Amygdala (tissue), 56 donors: Measurements from ENCODE around the gene HOXB4.
A peak's percentile ranks its signal among the peaks of the same experiment; 100 is the strongest.

ENCODE experiments used
- DNase-seq, 56 donors: peaks; one replicate each; lab custom pipeline; 2025; lab: John Stamatoyannopoulos, UW

HOXB4 gene

GRCh38 chr17:48615047-48615962 lies 37.2 kb upstream of the HOXB4 start, which contains the start of gene HOXB8:
TSS of gene HOXB8 (minus strand) at chr17:48615292. CDS start at chr17:48614704, 588 bp downstream.
- DNase-seq, result no peak

GRCh38 chr17:48613862-48614694 lies 35.9 kb upstream of the HOXB4 start:
- DNase-seq, result no peak

- DNase-seq, result no peak
These were observed 34.9 kb upstream of the HOXB4 start for GRCh38 chr17:48612854-48613691.

DNA sequence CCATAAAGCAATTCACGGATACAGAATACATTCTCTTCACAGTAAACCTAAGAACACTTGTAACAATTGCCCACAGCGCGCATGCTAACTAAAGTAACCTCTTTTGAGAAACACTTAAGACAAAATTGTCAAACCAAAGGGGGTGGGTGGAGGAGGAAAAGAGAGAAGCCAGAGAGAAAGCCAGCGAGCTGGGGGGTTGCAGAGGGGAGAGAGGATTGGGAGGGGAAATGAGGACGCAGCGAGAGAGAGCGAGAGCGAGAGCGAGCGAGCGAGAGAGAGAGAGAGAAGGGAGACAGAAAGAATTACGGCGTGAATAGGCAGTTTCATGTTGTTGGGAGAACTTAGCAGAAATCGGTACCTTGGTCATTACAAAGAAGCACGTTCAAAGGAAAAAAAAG lies 34.3 kb upstream of the HOXB4 start:
- no peak for DNase-seq

DNA sequence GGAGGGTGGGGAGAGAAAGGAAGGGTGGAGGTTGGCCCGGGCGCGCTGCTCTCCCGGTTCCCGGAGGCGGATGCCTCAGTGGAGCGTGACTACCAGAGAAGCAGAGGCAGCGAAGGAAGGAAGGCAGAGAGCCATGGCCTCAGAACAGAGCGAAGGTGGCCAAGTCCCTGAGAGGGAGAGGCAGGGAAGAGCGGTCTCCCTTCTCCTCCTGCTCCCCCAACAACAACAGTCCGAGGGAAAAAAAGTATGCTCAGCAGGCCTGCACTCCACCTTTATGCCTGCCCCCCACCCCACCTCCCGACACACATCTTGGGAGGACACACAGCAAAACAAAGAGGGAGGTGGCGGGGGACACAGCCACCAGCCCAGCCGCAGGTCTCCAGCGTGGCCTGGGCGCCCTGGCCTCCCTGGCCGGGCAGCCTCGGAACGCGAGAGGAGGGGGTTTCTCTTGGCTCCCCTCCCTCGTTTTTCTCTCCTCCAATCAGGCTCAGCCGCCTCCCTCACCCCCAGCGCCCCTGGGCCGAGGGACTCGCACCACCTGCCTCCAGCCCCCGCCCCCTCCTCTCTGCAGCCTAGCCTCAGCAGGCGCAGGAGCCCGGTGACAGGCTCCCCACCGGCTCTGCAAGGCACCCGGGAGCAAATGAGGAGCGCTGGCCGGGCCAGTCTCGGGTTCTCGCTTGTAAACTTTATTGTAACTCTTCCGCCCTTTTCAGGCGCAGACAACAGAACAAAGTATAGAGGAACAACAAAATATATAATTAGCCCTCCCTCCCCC lies 33.7 kb upstream of the HOXB4 start:
- no peak for DNase-seq

GRCh38 chr17:48611213-48611612 lies 33.1 kb upstream of the HOXB4 start:
- DNase-seq, result no peak

DNA sequence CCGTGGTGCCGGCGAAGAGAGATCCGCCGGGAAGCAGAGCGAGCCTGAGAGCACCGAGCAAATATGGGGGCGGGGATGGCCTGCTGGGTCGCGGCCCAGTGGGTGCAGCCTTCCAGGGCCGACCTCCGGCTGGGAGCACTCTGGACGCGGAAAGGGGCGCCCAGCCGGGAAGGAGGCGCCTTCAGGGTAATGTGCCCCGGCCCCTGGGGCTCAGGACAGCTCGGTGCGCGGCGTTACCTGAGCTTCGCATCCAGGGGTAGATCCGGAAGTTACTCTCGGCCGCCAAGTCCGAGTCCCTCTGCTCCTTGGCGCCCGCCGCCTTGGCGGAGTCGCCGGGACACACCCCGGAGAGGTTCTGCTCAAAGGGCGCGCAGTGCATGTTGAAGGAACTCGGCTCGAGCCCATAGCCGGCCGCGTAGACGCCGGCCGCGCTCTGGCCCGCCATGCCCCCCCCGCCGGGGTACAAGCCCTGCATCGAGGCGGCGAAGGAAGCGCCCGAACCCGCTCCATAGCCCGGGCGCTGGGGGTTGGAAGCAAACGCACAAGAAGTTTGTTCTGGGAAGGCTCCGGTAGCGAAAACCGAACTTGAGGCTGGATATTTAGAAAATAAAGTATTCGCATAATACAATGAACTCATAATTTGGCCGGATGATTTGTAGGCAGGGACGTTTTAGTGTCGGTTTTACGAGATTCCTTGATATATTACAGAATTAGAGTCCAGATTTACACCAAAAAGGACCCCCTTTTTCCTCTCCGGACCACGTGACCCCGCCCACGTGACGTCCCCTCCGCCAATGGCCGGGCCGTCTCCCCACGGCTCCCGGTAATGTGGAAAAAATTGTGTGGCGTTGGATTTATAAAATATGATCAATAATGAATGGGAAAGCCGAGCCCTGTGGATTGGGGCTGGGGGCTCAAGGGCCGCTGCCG lies 32.4 kb upstream of the HOXB4 start, which contains the start of gene HOXB7:
Gene HOXB7, minus strand, starts transcription at position 736 of the 930 bp plus-strand sequence. Its CDS starts 99 bp downstream, at position 637.
- peak in 4 of 56 donors; percentile 2 to 33 (median 20) for DNase-seq

- no peak for DNase-seq
These were observed 31.7 kb upstream of the HOXB4 start for GRCh38 chr17:48609759-48610281.

DNA sequence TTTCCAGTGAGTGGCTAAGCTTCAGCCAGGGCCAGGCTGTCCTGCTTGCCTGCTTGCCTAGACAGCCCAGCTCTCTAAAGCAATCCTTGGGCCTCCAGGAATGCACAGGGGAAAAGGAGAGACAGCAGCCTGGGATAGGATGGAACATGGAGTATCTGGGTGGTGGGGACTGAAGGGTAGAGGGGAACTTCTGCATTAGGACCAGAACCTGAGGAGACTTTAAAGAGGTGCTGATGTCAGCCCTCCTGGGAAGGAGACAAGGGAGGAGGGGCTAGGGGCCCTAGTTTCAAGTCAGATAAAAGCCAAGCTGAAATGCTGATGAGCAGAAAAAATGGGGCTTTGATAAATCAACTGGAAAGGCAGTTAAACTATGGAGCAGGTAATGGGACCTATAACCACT lies 30.9 kb upstream of the HOXB4 start:
- DNase-seq, result no peak

- no peak for DNase-seq
These were observed 30.3 kb upstream of the HOXB4 start for GRCh38 chr17:48608494-48608834.

GRCh38 chr17:48606892-48607614 lies 28.9 kb upstream of the HOXB4 start:
- no peak for DNase-seq

GRCh38 chr17:48605991-48606891 lies 28.1 kb upstream of the HOXB4 start:
- DNase-seq, result no peak

DNA sequence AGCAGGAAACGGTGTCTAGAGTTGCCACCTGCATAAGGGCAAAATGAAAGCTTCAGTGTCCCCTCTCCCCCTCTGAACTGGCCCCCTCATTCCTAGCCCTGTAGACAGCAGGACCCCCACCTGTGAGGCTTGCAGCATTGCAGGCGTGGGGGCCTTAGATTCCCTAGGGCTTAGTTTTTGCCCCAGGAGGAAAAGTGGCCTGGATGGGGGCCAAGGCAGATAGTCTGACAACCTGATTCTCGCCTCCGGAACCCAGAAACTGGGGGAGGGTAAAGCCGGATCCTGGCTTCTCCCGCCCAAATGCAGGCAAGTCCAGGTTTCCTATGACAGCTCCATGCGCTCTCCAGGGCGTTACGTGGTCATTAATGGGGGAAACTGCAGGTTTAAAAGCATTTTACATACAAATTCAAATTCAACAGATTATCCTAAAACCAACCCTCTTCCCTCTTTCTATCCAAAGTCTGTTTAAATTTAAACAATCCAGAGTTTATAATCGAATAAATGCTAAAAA lies 27.3 kb upstream of the HOXB4 start:
- no peak for DNase-seq

DNA sequence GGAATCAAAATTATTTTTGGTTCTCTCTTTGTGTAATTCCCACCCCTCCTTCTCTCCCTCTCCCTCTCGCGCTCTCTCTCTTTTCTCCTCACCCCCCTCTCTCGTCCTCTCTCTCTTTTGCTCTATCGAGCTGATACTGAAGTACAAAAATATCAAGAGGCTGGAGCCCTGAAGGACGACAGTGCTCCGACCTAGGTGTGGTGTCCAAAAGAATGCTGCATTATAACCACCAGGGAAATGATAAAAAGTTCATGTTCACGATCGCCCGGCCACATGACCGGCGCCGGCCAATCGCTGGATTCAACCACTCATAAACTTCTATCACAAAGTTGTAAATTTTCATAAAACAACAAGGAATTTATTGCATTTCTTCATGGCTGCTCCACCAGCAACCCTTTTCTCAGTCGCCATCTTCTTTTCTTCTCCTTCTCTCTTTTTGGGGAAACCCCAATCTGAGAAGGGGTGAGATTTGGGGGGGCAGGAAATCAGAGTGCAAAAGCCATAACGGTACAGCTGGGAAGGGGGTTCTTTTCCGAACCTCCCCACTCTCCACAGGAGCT lies 26.7 kb upstream of the HOXB4 start, which contains the start of gene HOXB6:
Gene HOXB6, minus strand, starts transcription at position 217 of the 560 bp plus-strand sequence. CDS start 6,836 bp downstream, outside the sequence.
- DNase-seq, result no peak

GRCh38 chr17:48603959-48604769 lies 26.0 kb upstream of the HOXB4 start:
- no peak for DNase-seq
